ENCODE data around the gene CNKSR2. TPM values are rescaled to one million over a fixed set of nuclear protein-coding genes. Genes with fewer than 3 reads are reported as not detected.

CNKSR2 gene
- total and polyA plus RNA-seq, 9 donors: 0.35 to 20.6 (median 2.3) TPM

- intact Hi-C loops (cut with DNase I): no loop called here
- Histone ChIP-seq H3K27me3 (no peaks in the 10 kb centered on the region), H3K4me1 (ENCODE audit: insufficient read depth) (no peaks in the 10 kb centered on the region), H3K4me3 (peak overlapping the region; percentile 36), H3K36me3 (no peaks in the 10 kb centered on the region), H3K27ac (no peak overlapping the region), H3K9me3 (no peaks in the 10 kb centered on the region)
- TF ChIP-seq EP300 (IDR thresholded peaks at IDR 0.05) (no peak), CTCF (IDR thresholded peaks at IDR 0.05) (no peak), POLR2A (IDR thresholded peaks at IDR 0.05) (no peak)
- 30 to 45% (median 36%) methylated on average over 38 to 50 of the region's 50 CpGs for WGBS, 3 donors
- peak in 2 of 5 donors; percentile 20 to 26 for DNase-seq
These were observed 518 bp upstream of the CNKSR2 start for GRCh38 chrX:21373637-21374162.

- TF ChIP-seq EP300 (IDR thresholded peaks at IDR 0.05): no peak
- no peaks in the 10 kb centered on the region for H3K4me1 ChIP-seq (ENCODE audit: insufficient read depth)
- peak overlapping the region; percentile 36 for H3K4me3 ChIP-seq
- H3K36me3 ChIP-seq: no peaks in the 10 kb centered on the region
- 23 to 38% (median 24%) methylated on average over 39 to 46 of the region's 46 CpGs for WGBS, 3 donors
- intact Hi-C loops (cut with DNase I): no loop called here
- peak in 2 of 5 donors; percentile 12 to 25 for DNase-seq
- no peaks in the 10 kb centered on the region for H3K9me3 ChIP-seq
- H3K27ac ChIP-seq: no peak overlapping the region
- H3K27me3 ChIP-seq: no peaks in the 10 kb centered on the region
These were observed 933 bp downstream of the CNKSR2 start for GRCh38 chrX:21374994-21375707.

DNA sequence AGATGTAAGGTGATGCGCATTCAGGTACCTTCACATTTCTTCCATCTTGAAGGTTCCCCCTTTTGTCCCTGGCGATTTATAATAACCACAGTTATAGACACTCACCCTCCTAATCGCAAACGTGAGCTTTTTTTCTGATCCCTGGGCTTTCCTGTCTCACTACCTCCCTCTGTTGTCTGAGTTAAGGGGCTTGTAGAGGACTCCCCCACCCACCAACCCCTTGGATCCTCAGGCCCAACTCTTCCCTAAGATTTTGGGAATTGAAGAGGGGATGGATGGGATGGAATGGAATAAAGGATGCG lies 1.4 kb downstream of the CNKSR2 start:
- Histone ChIP-seq H3K36me3 (no peaks in the 10 kb centered on the region), H3K4me1 (ENCODE audit: insufficient read depth) (no peaks in the 10 kb centered on the region), H3K4me3 (no peak overlapping the region), H3K9me3 (no peaks in the 10 kb centered on the region), H3K27ac (no peak overlapping the region), H3K27me3 (no peaks in the 10 kb centered on the region)
- intact Hi-C loops (cut with DNase I): no loop called here
- TF ChIP-seq EP300 (IDR thresholded peaks at IDR 0.05) (no peak), POLR2A (IDR thresholded peaks at IDR 0.05) (no peak), CTCF (IDR thresholded peaks at IDR 0.05) (no peak)
- no peak for DNase-seq
- 14 to 32% (median 22%) methylated on average over 5 of the region's 5 CpGs for WGBS, 3 donors

GRCh38 chrX:21376636-21377035 lies 2.4 kb downstream of the CNKSR2 start:
- no peak for DNase-seq
- Histone ChIP-seq H3K27me3 (no peaks in the 10 kb centered on the region), H3K4me3 (no peak overlapping the region), H3K4me1 (ENCODE audit: insufficient read depth) (no peaks in the 10 kb centered on the region), H3K36me3 (no peaks in the 10 kb centered on the region), H3K27ac (no peak overlapping the region), H3K9me3 (no peaks in the 10 kb centered on the region)
- intact Hi-C loops (cut with DNase I): no loop called here
- 64 to 82% (median 74%) methylated on average over 2 of the region's 2 CpGs for WGBS, 3 donors
- no peak for TF ChIP-seq CTCF (IDR thresholded peaks at IDR 0.05)
- no peak for TF ChIP-seq EP300 (IDR thresholded peaks at IDR 0.05)
- no peak for TF ChIP-seq POLR2A (IDR thresholded peaks at IDR 0.05)

- 20 to 42% (median 22%) methylated on average over 1 of the region's 1 CpG for WGBS, 3 donors
- no peak for DNase-seq
- Histone ChIP-seq H3K27ac (no peak overlapping the region), H3K27me3 (peaks cover 3% of the 10 kb centered on the region), H3K4me3 (no peak overlapping the region), H3K9me3 (no peaks in the 10 kb centered on the region), H3K4me1 (ENCODE audit: insufficient read depth) (no peaks in the 10 kb centered on the region), H3K36me3 (no peaks in the 10 kb centered on the region)
- intact Hi-C loops (cut with DNase I): no loop called here
- TF ChIP-seq EP300 (IDR thresholded peaks at IDR 0.05): no peak
- no peak for TF ChIP-seq CTCF (IDR thresholded peaks at IDR 0.05)
- TF ChIP-seq POLR2A (IDR thresholded peaks at IDR 0.05): no peak
These were observed 5.8 kb downstream of the CNKSR2 start for GRCh38 chrX:21379991-21380390.

Data from ovary (tissue), 9 donors.